ENCODE measurements around the gene ZC3HAV1.
"Not testable (repeated sequence)": the region's sequence is repeated elsewhere in the genome, so short reads cannot be mapped to it uniquely, and the experiment has no call there.

ZC3HAV1 gene

DNA sequence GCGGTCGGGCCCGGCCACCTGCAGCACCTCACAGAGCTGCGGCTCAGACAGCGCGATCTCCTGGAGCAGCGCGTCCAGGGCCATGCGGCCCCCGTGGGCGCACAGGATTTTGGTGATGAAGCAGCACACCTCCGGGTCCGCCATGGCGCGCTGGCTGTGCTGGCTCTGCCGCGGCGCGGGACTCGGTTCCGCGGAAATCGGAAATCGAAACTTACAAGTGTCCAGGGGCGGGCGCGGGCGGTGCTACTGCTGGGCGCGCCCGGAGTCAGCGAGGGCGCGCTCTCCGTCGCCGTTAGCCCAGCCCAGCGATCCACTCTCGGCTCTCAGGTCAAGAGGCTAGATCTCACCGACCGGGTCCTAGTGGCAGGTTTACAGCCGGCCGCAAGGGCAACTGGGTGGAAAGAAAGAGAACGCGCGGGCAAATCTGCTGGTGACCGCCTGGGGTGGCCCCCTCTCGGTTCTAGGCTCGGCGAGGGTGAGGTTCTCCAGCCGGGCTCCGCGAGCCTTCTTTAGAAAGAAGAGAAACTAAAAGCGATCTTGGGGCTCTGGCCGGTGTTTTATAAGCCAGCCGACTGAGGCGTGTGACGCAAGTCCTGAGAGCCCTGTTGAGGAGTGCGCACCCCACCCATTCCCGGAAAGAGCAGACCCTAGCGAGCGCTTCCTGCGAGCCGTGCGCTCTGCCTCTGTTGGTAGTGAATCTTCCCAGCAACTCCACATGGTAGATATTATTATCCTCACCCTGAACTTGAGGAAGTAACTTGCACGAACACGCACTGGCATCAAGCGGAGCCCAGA lies at the start of gene ZC3HAV1:
TSS of gene ZC3HAV1 (minus strand) at position 533 of the 795 bp plus-strand sequence. CDS start at position 144, 389 bp downstream.
- peak; percentile 88 for DNase-seq

GRCh38 chr7:139153832-139154231 lies 44.3 kb upstream of the ZC3HAV1 start:
- DNase-seq, result no peak

DNA sequence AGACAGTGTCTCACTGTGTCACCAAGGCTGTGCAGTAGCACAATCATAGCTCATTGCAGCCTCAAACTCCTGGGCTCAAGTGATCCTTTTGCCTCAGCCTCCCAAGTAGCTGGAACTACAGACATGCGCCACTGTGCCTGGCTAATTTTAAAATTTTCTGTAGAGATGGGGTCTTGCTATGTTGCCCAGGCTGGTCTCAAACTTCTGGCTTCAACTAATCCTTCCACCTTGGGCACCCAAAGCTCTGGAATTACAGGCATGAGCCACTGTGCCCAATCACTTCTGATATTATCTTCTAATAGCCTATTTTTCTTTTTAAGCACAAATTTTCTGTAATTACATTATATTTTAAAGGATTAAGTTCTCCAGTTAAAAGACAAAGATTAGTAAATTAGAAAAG lies 42.6 kb upstream of the ZC3HAV1 start:
- DNase-seq, result no peak

DNA sequence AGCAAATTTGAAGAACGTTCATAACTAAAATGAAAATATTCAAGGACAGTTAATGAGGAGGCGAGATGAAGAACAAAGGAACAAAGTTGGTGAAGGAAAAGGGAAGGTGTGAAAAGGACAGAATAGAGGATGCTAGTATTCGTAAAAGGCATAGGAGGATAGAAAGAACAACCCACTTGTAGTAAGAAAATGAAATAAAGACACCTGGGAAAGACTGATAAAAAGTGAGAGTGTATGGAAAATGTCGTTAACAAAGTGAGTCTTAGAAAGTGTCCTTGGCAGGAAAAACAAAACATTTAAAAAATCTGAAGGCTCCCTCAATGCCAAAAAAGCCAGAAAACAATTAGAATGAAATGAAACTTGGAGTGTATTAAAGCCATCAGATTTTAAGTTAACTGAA lies 29.6 kb upstream of the ZC3HAV1 start:
- no peak for DNase-seq

- peak; percentile 96 for DNase-seq
Measured at GRCh38 chr7:139133335-139134139, 24.0 kb upstream of the ZC3HAV1 start.

DNA sequence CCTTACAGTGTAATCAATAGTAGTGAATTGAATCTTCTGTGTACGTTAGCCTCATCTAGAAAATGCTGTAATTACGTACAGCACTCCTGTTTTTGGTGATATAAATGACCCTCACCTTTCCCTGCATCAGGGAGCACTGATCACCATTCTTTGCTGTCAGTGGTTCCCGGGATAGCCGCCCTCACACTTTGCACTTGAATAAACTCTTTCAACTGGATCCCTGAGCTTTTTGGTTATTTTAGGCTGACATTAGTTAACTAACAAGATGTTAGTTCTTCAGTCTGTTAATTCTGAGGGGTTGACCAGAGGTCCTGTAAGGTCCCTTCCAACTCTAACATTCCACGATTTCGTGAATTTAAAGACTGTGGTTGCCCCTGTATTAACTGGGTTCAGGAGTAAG lies 23.4 kb upstream of the ZC3HAV1 start:
- DNase-seq, result no peak

DNA sequence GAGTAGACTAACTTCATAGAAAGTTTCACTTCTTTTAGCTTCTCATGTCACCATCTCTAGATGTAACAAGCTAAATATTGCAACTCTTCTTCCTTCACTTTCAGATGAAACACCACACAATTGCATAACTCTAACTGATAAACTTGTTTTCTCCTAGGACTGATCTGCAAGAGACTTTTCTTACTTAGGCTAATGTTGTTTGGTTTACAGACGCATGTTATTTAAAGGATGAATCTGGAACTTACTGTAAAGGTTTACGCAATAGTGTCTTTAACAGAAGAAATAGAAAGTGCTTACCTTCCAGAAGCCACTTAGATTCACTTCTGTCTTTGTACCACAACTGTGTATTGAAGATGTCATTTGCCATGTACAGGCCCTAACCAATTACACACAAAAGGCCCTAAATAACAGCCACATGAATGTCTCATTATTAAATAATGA lies 22.1 kb upstream of the ZC3HAV1 start:
- DNase-seq, result no peak

- not testable (repeated sequence) for DNase-seq
Measured at GRCh38 chr7:139129814-139130213, 20.3 kb upstream of the ZC3HAV1 start.

GRCh38 chr7:139127648-139128047 lies 18.1 kb upstream of the ZC3HAV1 start:
- DNase-seq, result no peak

GRCh38 chr7:139125657-139126056 lies 16.1 kb upstream of the ZC3HAV1 start:
- DNase-seq, result no peak

GRCh38 chr7:139124995-139125394 lies 15.5 kb upstream of the ZC3HAV1 start:
- DNase-seq, result not testable (repeated sequence)

DNA sequence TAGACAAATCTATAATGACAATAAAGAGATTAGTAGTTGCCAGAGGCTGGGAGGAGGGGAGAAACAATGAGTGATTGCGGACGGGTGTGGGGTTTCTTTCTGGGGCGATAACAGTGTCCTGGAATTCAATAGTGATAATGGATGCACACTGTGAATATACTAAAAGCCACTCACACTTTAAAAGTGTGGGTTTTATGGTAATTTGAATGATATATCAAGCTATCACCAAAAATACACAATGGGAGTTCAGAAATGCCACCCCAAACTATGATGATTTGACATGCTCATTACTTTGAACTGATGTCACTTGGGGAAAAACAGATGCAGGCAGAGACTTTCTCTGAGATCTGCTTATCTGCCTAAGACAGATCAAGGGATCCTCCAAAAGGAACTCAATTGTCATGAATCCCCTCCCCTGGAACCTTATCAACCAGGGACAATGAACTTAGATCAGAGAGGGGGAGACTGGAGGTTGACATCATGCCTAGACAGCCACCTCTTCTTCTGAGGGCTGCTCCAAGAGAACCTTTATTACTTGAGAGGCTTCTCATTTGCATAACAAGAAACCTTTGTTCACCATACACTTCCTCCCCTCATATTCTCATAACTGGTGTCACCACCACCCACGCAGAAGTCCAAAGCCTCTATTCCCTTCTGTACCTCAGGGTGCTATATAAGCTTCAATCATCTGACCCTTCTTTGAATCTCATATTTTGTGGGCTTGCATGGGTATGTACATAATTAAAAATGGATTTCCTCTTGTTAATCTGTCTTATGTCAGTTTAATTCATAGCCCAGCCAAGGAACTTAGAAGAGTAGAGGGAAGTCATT lies 14.8 kb upstream of the ZC3HAV1 start:
- DNase-seq, result no peak

DNA sequence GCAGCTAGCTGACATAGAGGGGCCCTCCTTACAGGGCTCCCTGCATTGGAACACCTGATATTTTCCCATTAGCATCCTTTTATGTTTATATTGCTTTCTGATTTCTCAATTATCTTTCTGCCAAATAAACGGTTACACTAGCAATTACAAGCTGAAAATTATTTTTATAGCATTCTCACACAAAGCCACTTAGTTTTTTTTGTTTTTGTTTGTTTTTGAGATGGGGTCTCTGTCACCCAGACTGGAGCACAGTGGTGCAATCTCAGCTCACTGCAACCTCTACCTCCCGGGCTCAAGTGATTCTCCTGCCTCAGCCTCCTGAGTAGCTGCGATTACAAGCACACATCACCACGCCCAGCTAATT lies 9.9 kb upstream of the ZC3HAV1 start:
- no peak for DNase-seq

GRCh38 chr7:139118805-139119485 lies 9.4 kb upstream of the ZC3HAV1 start:
- DNase-seq, result no peak

- DNase-seq, result no peak
Measured at GRCh38 chr7:139118234-139118804, 8.8 kb upstream of the ZC3HAV1 start.

GRCh38 chr7:139117599-139118233 lies 8.2 kb upstream of the ZC3HAV1 start:
- no peak for DNase-seq

- DNase-seq, result no peak
Measured at GRCh38 chr7:139116999-139117398, 7.5 kb upstream of the ZC3HAV1 start.

DNA sequence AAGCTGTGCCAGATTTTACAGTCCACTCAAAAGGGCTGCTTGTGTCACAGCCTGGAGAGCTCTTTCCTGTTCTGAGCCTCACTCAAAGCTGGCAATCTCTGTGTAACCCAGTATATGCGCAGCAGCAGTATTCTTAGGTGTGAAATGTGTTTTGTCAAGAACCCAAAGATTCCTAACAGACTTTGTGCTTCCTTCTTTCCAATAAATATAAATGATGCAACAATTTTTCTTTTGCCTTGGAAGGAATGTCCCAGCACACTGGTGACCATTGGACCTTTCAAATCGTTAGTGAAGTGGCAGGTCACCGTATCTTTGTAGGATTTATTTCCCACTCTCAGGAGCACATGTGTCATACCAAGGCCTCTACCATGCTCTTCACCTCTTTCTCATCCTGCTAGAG lies 5.6 kb upstream of the ZC3HAV1 start:
- no peak for DNase-seq

DNA sequence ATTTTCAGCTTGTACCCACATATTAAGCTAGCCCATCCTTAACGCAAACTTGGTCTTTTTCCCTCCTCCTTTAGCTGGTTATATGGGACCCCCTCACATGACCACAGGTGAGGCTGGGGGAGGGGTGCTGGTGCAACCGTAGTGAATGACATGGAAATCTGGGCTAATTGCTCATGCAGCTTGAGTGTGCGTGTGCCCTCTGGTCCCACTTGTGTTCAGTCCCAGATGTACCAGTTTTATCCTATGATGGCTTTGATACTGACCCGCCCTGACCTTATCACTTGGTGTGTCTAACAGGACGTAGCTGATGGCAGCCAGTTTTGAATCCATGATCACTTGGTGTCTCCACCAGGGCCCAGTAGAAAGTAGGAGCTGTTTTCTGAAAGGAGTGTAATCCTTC lies 5.1 kb upstream of the ZC3HAV1 start:
- no peak for DNase-seq

- DNase-seq, result no peak
Measured at GRCh38 chr7:139114018-139114417, 4.5 kb upstream of the ZC3HAV1 start.

- DNase-seq, result no peak
Measured at GRCh38 chr7:139112741-139113250, 3.3 kb upstream of the ZC3HAV1 start.
